Measurements from ENCODE around the gene SPINK14.

Gene SPINK14

GRCh38 chr5:148168246-148168645 is at the start of gene SPINK14:
Gene SPINK14, plus strand, starts transcription at chr5:148168546. Its CDS starts 1,187 bp downstream, at chr5:148169733.
- H3K4me3 ChIP-seq (ENCODE audit: low read depth, low read length), result no peak within 1 kb of the TSS
- no peaks in the 10 kb centered on the region for H3K4me1 ChIP-seq (ENCODE audit: control insufficient read depth, insufficient read depth, low read length)
- H3K36me3 ChIP-seq (ENCODE audit: control insufficient read depth, insufficient read depth, low read length), result no peaks in the 10 kb centered on the region
- no peak within 1 kb of the TSS for H3K9ac ChIP-seq (ENCODE audit: low read depth, low read length)
- H3K27me3 ChIP-seq (ENCODE audit: control insufficient read depth, insufficient read depth, low read length), result no peaks in the 10 kb centered on the region
- H3K9me3 ChIP-seq (ENCODE audit: control insufficient read depth, insufficient read depth, low read length), result no peaks in the 10 kb centered on the region

- no peaks in the 10 kb centered on the region for H3K36me3 ChIP-seq (ENCODE audit: control insufficient read depth, insufficient read depth, low read length)
- H3K4me1 ChIP-seq (ENCODE audit: control insufficient read depth, insufficient read depth, low read length), result no peaks in the 10 kb centered on the region
- H3K9me3 ChIP-seq (ENCODE audit: control insufficient read depth, insufficient read depth, low read length), result no peaks in the 10 kb centered on the region
- no peak overlapping the region for H3K9ac ChIP-seq (ENCODE audit: low read depth, low read length)
- no peak overlapping the region for H3K4me3 ChIP-seq (ENCODE audit: low read depth, low read length)
- H3K27me3 ChIP-seq (ENCODE audit: control insufficient read depth, insufficient read depth, low read length), result no peaks in the 10 kb centered on the region
Observed at GRCh38 chr5:148120317-148120716, 48.0 kb upstream of the SPINK14 start.

- H3K9me3 ChIP-seq (ENCODE audit: control insufficient read depth, insufficient read depth, low read length), result no peaks in the 10 kb centered on the region
Observed at GRCh38 chr5:148125641-148126040, 42.7 kb upstream of the SPINK14 start.

GRCh38 chr5:148135091-148136048 is 33.0 kb upstream of the SPINK14 start:
- Histone ChIP-seq H3K27me3 (ENCODE audit: control insufficient read depth, insufficient read depth, low read length) (no peaks in the 10 kb centered on the region), H3K36me3 (ENCODE audit: control insufficient read depth, insufficient read depth, low read length) (no peaks in the 10 kb centered on the region), H3K4me3 (ENCODE audit: low read depth, low read length) (no peak overlapping the region), H3K9me3 (ENCODE audit: control insufficient read depth, insufficient read depth, low read length) (no peaks in the 10 kb centered on the region), H3K4me1 (ENCODE audit: control insufficient read depth, insufficient read depth, low read length) (no peaks in the 10 kb centered on the region), H3K9ac (ENCODE audit: low read depth, low read length) (no peak overlapping the region)

More at GRCh38 chr5:148125641-148126040, 42.7 kb upstream of the SPINK14 start:
- H3K4me1 ChIP-seq (ENCODE audit: control insufficient read depth, insufficient read depth, low read length), result no peaks in the 10 kb centered on the region
- H3K27me3 ChIP-seq (ENCODE audit: control insufficient read depth, insufficient read depth, low read length), result no peaks in the 10 kb centered on the region
- H3K9ac ChIP-seq (ENCODE audit: low read depth, low read length), result no peak overlapping the region
- H3K36me3 ChIP-seq (ENCODE audit: control insufficient read depth, insufficient read depth, low read length), result no peaks in the 10 kb centered on the region
- H3K4me3 ChIP-seq (ENCODE audit: low read depth, low read length), result no peak overlapping the region

GRCh38 chr5:148140846-148141245 is 27.5 kb upstream of the SPINK14 start:
- H3K9me3 ChIP-seq (ENCODE audit: control insufficient read depth, insufficient read depth, low read length), result no peaks in the 10 kb centered on the region
- no peak overlapping the region for H3K4me3 ChIP-seq (ENCODE audit: low read depth, low read length)
- H3K27me3 ChIP-seq (ENCODE audit: control insufficient read depth, insufficient read depth, low read length), result no peaks in the 10 kb centered on the region
- H3K4me1 ChIP-seq (ENCODE audit: control insufficient read depth, insufficient read depth, low read length), result no peaks in the 10 kb centered on the region
- no peaks in the 10 kb centered on the region for H3K36me3 ChIP-seq (ENCODE audit: control insufficient read depth, insufficient read depth, low read length)
- no peak overlapping the region for H3K9ac ChIP-seq (ENCODE audit: low read depth, low read length)

GRCh38 chr5:148141645-148142044 is 26.7 kb upstream of the SPINK14 start:
- Histone ChIP-seq H3K27me3 (ENCODE audit: control insufficient read depth, insufficient read depth, low read length) (no peaks in the 10 kb centered on the region), H3K36me3 (ENCODE audit: control insufficient read depth, insufficient read depth, low read length) (no peaks in the 10 kb centered on the region), H3K4me1 (ENCODE audit: control insufficient read depth, insufficient read depth, low read length) (no peaks in the 10 kb centered on the region), H3K4me3 (ENCODE audit: low read depth, low read length) (no peak overlapping the region), H3K9ac (ENCODE audit: low read depth, low read length) (no peak overlapping the region), H3K9me3 (ENCODE audit: control insufficient read depth, insufficient read depth, low read length) (no peaks in the 10 kb centered on the region)

GRCh38 chr5:148145916-148146315 is 22.4 kb upstream of the SPINK14 start:
- Histone ChIP-seq H3K27me3 (ENCODE audit: control insufficient read depth, insufficient read depth, low read length) (no peaks in the 10 kb centered on the region), H3K4me1 (ENCODE audit: control insufficient read depth, insufficient read depth, low read length) (no peaks in the 10 kb centered on the region), H3K4me3 (ENCODE audit: low read depth, low read length) (no peak overlapping the region), H3K9me3 (ENCODE audit: control insufficient read depth, insufficient read depth, low read length) (no peaks in the 10 kb centered on the region), H3K9ac (ENCODE audit: low read depth, low read length) (no peak overlapping the region), H3K36me3 (ENCODE audit: control insufficient read depth, insufficient read depth, low read length) (no peaks in the 10 kb centered on the region)

GRCh38 chr5:148146487-148146886 is 21.9 kb upstream of the SPINK14 start:
- no peak overlapping the region for H3K9ac ChIP-seq (ENCODE audit: low read depth, low read length)
- H3K4me1 ChIP-seq (ENCODE audit: control insufficient read depth, insufficient read depth, low read length), result no peaks in the 10 kb centered on the region

GRCh38 chr5:148147415-148147814 is 20.9 kb upstream of the SPINK14 start:
- Histone ChIP-seq H3K4me3 (ENCODE audit: low read depth, low read length) (no peak overlapping the region), H3K36me3 (ENCODE audit: control insufficient read depth, insufficient read depth, low read length) (no peaks in the 10 kb centered on the region), H3K27me3 (ENCODE audit: control insufficient read depth, insufficient read depth, low read length) (no peaks in the 10 kb centered on the region), H3K4me1 (ENCODE audit: control insufficient read depth, insufficient read depth, low read length) (no peaks in the 10 kb centered on the region), H3K9me3 (ENCODE audit: control insufficient read depth, insufficient read depth, low read length) (no peaks in the 10 kb centered on the region), H3K9ac (ENCODE audit: low read depth, low read length) (no peak overlapping the region)

More at GRCh38 chr5:148146487-148146886, 21.9 kb upstream of the SPINK14 start:
- no peaks in the 10 kb centered on the region for H3K27me3 ChIP-seq (ENCODE audit: control insufficient read depth, insufficient read depth, low read length)
- no peak overlapping the region for H3K4me3 ChIP-seq (ENCODE audit: low read depth, low read length)
- no peaks in the 10 kb centered on the region for H3K9me3 ChIP-seq (ENCODE audit: control insufficient read depth, insufficient read depth, low read length)
- H3K36me3 ChIP-seq (ENCODE audit: control insufficient read depth, insufficient read depth, low read length), result no peaks in the 10 kb centered on the region

GRCh38 chr5:148151872-148152271 is 16.5 kb upstream of the SPINK14 start:
- Histone ChIP-seq H3K9ac (ENCODE audit: low read depth, low read length) (no peak overlapping the region), H3K4me1 (ENCODE audit: control insufficient read depth, insufficient read depth, low read length) (no peaks in the 10 kb centered on the region), H3K9me3 (ENCODE audit: control insufficient read depth, insufficient read depth, low read length) (no peaks in the 10 kb centered on the region), H3K36me3 (ENCODE audit: control insufficient read depth, insufficient read depth, low read length) (no peaks in the 10 kb centered on the region), H3K4me3 (ENCODE audit: low read depth, low read length) (no peak overlapping the region), H3K27me3 (ENCODE audit: control insufficient read depth, insufficient read depth, low read length) (no peaks in the 10 kb centered on the region)

- no peak overlapping the region for H3K9ac ChIP-seq (ENCODE audit: low read depth, low read length)
- no peaks in the 10 kb centered on the region for H3K4me1 ChIP-seq (ENCODE audit: control insufficient read depth, insufficient read depth, low read length)
- no peaks in the 10 kb centered on the region for H3K36me3 ChIP-seq (ENCODE audit: control insufficient read depth, insufficient read depth, low read length)
- H3K9me3 ChIP-seq (ENCODE audit: control insufficient read depth, insufficient read depth, low read length), result no peaks in the 10 kb centered on the region
- no peak overlapping the region for H3K4me3 ChIP-seq (ENCODE audit: low read depth, low read length)
- H3K27me3 ChIP-seq (ENCODE audit: control insufficient read depth, insufficient read depth, low read length), result no peaks in the 10 kb centered on the region
Observed at GRCh38 chr5:148152781-148153180, 15.6 kb upstream of the SPINK14 start.

GRCh38 chr5:148156609-148157008 is 11.7 kb upstream of the SPINK14 start:
- Histone ChIP-seq H3K4me3 (ENCODE audit: low read depth, low read length) (no peak overlapping the region), H3K9me3 (ENCODE audit: control insufficient read depth, insufficient read depth, low read length) (no peaks in the 10 kb centered on the region), H3K4me1 (ENCODE audit: control insufficient read depth, insufficient read depth, low read length) (no peaks in the 10 kb centered on the region), H3K27me3 (ENCODE audit: control insufficient read depth, insufficient read depth, low read length) (no peaks in the 10 kb centered on the region), H3K36me3 (ENCODE audit: control insufficient read depth, insufficient read depth, low read length) (no peaks in the 10 kb centered on the region), H3K9ac (ENCODE audit: low read depth, low read length) (no peak overlapping the region)
